Esophagus squamous epithelium (tissue), 5 donors: ENCODE results near the gene ANTKMT. TPM values are rescaled to one million over a fixed set of nuclear protein-coding genes. Genes with fewer than 3 reads are reported as not detected.

Experiments used
- DNase-seq: peaks from one replicate; lab custom pipeline; 2025; lab: John Stamatoyannopoulos, UW
- H3K27ac ChIP-seq, 4 donors: fragments of 200-600 bp; sonication (generic); one replicate each; pipeline ENCODE4 v1.5.1; 2016 to 2019; ENCODE audit warnings: mild to moderate bottlenecking in 1 of 4
- H3K27me3 ChIP-seq, 4 donors: fragments of 200-600 bp; sonication (generic); 1 replicate in 3 of 4; 2 replicates in 1 of 4; pipeline versions ENCODE4 v1.5.1 to v1.6.0; 2017 to 2021; ENCODE audit warnings: antibody characterized with exemption in 1 of 4
- H3K36me3 ChIP-seq, 3 donors: fragments of 200-600 bp; sonication (generic); one replicate each; pipeline ENCODE4 v1.5.1; 2016 to 2019
- H3K4me1 ChIP-seq, 3 donors: fragments of 200-600 bp; sonication (generic); one replicate each; pipeline ENCODE4 v1.5.1; 2017 to 2019
- H3K4me3 ChIP-seq, 4 donors: fragments of 200-600 bp; sonication (generic); 1 replicate in 3 of 4; 2 replicates in 1 of 4; pipeline ENCODE4 v1.5.1; 2016 to 2019; ENCODE audit warnings: mild to moderate bottlenecking in 2 of 4, moderate library complexity in 1 of 4
- H3K9me3 ChIP-seq, 3 donors: fragments of 200-600 bp; sonication (generic); one replicate each; pipeline ENCODE4 v1.5.1; 2016 to 2019
- CTCF ChIP-seq, 6 experiments: fragments of 450-650 bp in 4 of 6; fragments of 200-600 bp in 2 of 6; sonication (generic) in 2 of 6; IDR thresholded peaks; one replicate each; pipeline ENCODE4 v1.5.1; 2016 to 2019; ENCODE audit warnings: antibody characterized with exemption in 6 of 6, mild to moderate bottlenecking in 4 of 6, moderate library complexity in 4 of 6
- POLR2A ChIP-seq, 4 donors: fragments of 450-650 bp; IDR thresholded peaks; one replicate each; pipeline ENCODE4 v1.6.1; 2017; ENCODE audit warnings: antibody characterized with exemption in 4 of 4, mild to moderate bottlenecking in 4 of 4, moderate library complexity in 3 of 4
- WGBS, 2 donors: methylation state at CpG; one replicate each; pipeline ENCODE4 v1.1.5; 2018; 5-methylcytosine and 5-hydroxymethylcytosine counted together
- intact Hi-C: fragments of 100-400 bp; cut with DNase I; formaldehyde crosslinking; loops from one replicate; pipeline ENCODE4 v1.15.0; 2022
- total RNA-seq, 4 donors: library from RNA; depleted of rRNA; stranded (reverse); fragments of >200 nt; gene quantifications; one replicate each; pipeline ENCODE4 v1.1.0, GENCODE V29; 2016
- donor health status: DM: yes; HTN: yes; CAD: no.

Gene ANTKMT
- total RNA-seq, result 10 to 100 TPM; 11.6 to 29.1 (median 24.2) TPM

GRCh38 chr16:720990-721764 lies at the start of gene ANTKMT:
TSS of gene ANTKMT (plus strand) at chr16:721146. CDS start at chr16:721275, 129 bp downstream.
- Histone ChIP-seq H3K4me1 (peaks cover 22 to 53% (median 23%) of the 10 kb centered on the region in 3 donors), H3K9me3 (no peaks in the 10 kb centered on the region), H3K27ac (peak within 1 kb of the TSS; percentile 78 to 90 (median 84)), H3K36me3 (no peaks in the 10 kb centered on the region), H3K4me3 (peak within 1 kb of the TSS; percentile 59 to 87 (median 72)), H3K27me3 (peaks cover 0 to 38% (median 3%) of the 10 kb centered on the region in 4 donors)
- TF ChIP-seq CTCF (IDR thresholded peaks at IDR 0.05), result peak in 4 of 6 experiments; percentile 10 to 48 (median 24)
- TF ChIP-seq POLR2A (IDR thresholded peaks at IDR 0.05), result peak in 3 of 4 donors; percentile 42 to 71 (median 66)
- WGBS, 2 donors, result no CpG with 5 or more reads among the region's 106 CpGs
- intact Hi-C loops, result no loop called here
- DNase-seq, result no peak

- Histone ChIP-seq H3K27me3 (peaks cover 0 to 15% (median 0%) of the 10 kb centered on the region in 4 donors), H3K4me3 (no peak overlapping the region), H3K4me1 (peaks cover 32 to 67% (median 32%) of the 10 kb centered on the region in 3 donors), H3K9me3 (no peaks in the 10 kb centered on the region), H3K36me3 (peaks cover 35 to 56% (median 36%) of the 10 kb centered on the region in 3 donors), H3K27ac (no peak overlapping the region)
- 73 to 100% methylated on average over 2 of the region's 40 CpGs for WGBS, 2 donors
- intact Hi-C loops, result no loop called here
- no peak for TF ChIP-seq CTCF (IDR thresholded peaks at IDR 0.05)
- no peak for TF ChIP-seq POLR2A (IDR thresholded peaks at IDR 0.05)
- no peak for DNase-seq
These were observed 49.4 kb upstream of the ANTKMT start for GRCh38 chr16:671353-672131.

GRCh38 chr16:672371-672770 lies 48.6 kb upstream of the ANTKMT start:
- intact Hi-C loops, result no loop called here
- DNase-seq, result no peak
- Histone ChIP-seq H3K4me3 (no peak overlapping the region), H3K27ac (no peak overlapping the region), H3K4me1 (peaks cover 34 to 68% (median 36%) of the 10 kb centered on the region in 3 donors), H3K36me3 (peaks cover 35 to 56% (median 36%) of the 10 kb centered on the region in 3 donors), H3K9me3 (no peaks in the 10 kb centered on the region), H3K27me3 (peaks cover 0 to 24% (median 0%) of the 10 kb centered on the region in 4 donors)
- TF ChIP-seq POLR2A (IDR thresholded peaks at IDR 0.05), result no peak
- no peak for TF ChIP-seq CTCF (IDR thresholded peaks at IDR 0.05)
- no CpG with 5 or more reads among the region's 19 CpGs for WGBS, 2 donors

- intact Hi-C loops, result no loop called here
- Histone ChIP-seq H3K27me3 (peaks cover 0 to 29% (median 0%) of the 10 kb centered on the region in 4 donors), H3K9me3 (no peaks in the 10 kb centered on the region), H3K4me1 (peaks cover 32 to 68% (median 36%) of the 10 kb centered on the region in 3 donors), H3K4me3 (no peak overlapping the region), H3K27ac (no peak overlapping the region), H3K36me3 (peaks cover 35 to 56% (median 36%) of the 10 kb centered on the region in 3 donors)
- TF ChIP-seq CTCF (IDR thresholded peaks at IDR 0.05) (no peak), POLR2A (IDR thresholded peaks at IDR 0.05) (no peak)
- WGBS, 2 donors, result 95% methylated on average over 13 of the region's 21 CpGs; no CpG with 5 or more reads in 1 of the 2 donors
- no peak for DNase-seq
These were observed 48.1 kb upstream of the ANTKMT start for GRCh38 chr16:672851-673250.
